ENCODE results near the gene SPATA2L.
A peak's percentile ranks its signal among the peaks of the same experiment; 100 is the strongest.

The SPATA2L gene

GRCh38 chr16:89727406-89728120 lies 26.1 kb upstream of the SPATA2L start:
- DNase-seq = no peak

DNA sequence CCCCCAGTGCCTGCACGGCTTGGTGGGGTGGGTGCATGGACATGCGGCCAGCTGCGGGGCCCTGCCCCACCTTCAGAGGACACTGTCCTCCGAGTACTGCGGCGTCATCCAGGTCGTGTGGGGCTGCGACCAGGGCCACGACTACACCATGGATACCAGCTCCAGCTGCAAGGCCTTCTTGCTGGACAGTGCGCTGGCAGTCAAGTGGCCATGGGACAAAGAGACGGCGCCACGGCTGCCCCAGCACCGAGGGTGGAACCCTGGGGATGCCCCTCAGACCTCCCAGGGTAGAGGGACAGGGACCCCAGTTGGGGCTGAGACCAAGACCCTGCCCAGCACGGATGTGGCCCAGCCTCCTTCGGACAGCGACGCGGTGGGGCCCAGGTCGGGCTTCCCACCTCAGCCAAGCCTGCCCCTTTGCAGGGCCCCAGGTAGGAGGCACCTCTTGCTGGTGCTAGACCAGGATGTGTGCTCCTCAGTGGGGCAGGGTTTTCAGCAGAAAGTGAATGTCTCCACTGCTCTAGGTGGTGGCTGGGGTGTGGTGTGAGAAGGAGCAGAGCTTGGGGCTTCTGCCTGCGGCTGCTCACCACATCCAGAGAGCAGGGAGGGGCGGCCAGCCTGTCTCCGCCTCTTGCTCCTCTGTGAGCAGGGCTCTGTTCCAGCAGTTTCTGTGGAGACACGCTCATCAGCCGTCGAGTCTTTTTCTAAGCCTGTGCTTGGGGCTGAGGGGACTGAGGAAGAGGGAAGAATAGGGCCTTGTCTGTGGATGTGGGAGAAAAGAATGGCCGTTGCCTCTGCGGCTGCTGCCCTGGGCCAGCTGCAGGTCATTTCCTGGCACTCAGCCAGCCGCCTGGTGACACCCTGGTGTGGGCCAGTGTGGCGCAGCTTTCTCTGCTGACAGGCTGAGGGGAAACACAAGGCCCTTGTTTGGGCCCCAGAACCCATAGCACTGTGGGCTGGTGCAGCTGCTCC lies 22.1 kb upstream of the SPATA2L start:
- no peak for DNase-seq

DNA sequence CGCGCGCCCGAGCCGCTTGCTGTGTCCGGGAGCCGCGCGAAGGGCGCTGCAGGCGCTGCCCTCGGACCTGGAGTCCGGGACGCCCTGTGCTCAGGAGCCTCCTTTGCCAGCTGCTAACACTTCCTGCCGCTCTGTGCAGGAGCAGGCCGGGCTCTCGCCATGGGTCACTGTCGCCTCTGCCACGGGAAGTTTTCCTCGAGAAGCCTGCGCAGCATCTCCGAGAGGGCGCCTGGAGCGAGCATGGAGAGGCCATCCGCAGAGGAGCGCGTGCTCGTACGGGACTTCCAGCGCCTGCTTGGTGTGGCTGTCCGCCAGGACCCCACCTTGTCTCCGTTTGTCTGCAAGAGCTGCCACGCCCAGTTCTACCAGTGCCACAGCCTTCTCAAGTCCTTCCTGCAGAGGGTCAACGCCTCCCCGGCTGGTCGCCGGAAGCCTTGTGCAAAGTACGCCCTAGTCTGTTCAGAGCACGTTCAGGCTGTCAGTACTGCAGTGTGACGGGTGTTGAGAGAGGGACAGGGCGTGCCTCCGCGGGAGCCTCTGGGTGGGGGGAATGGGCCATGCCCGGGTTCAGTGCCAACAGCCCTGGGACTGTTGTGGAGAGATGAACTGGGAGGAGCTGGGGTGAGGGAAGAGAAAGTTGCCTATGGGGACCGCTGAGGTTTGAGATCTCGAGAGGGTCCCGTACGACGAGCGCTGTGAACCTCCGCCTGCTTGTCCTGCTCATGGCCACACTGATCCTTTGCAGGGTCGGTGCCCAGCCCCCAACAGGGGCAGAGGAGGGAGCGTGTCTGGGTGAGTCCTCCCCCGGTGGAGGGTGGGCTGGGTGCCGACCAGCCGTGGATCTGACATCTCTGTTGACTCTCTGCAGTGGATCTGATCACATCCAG lies 21.1 kb upstream of the SPATA2L start:
- no peak for DNase-seq

DNA sequence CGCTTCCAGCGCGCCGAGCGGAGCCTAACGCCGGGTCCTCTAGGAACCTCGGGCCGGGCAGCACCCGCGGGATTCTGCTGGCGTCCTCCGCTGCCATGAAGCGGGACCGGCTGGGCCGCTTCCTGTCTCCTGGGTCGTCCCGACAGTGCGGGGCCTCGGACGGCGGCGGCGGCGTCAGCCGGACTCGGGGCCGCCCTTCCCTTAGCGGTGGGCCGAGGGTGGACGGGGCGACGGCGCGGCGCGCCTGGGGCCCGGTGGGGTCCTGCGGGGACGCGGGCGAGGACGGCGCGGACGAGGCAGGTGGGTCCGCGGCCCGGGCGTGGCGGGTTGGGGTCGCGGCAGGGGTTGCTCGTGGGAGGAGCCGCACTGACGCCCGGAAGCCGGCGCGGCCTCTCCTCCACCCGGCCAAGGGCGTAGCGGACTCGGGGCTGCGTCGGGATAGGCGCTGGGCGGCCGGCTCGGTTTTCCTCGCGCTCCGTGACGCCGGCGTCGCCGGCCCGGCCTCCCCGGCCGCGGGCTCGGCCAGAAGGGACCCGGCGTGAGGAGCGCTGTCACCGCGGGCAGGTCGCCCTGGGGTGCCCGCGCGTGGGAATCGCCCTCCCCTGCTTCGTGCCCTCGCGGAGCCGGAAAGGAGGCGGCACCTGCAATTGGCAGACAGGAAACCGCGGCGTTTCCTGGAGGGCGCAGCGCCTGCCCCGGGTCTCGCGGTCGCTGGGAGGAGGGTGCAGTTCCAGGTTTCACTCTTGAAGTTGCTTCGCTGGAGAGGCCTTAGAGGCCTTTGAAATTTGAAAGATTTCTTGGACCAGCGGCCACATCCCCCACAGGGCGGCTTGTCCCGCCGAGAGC lies 20.3 kb upstream of the SPATA2L start:
- no peak for DNase-seq

- peak; percentile 75 to 83 for DNase-seq
These were observed 19.5 kb upstream of the SPATA2L start, which contains the start of the genes VPS9D1 and ZNF276 for GRCh38 chr16:89720813-89721545. VPS9D1 (minus strand) TSS chr16:89720898; CDS start chr16:89720861, 37 bp downstream. ZNF276 (plus strand) TSS chr16:89721537; CDS start chr16:89721641, 104 bp downstream.

DNA sequence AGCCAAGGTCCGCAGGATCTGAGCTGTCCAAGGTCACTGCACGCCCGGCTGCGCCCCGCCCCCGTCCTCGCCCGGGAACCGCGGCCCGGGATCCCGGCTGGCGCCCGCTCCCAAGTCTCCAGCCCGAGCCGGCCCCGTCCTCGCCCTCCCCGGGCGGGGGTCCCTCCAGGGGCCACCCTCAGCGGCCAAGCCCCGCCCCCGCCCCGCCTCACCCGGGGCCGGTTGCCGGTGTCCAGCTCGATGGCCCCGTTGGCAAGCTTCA lies 19.0 kb upstream of the SPATA2L start:
- DNase-seq = peak in 1 of 2 experiments; percentile 70

- DNase-seq = no peak
These were observed 16.4 kb upstream of the SPATA2L start for GRCh38 chr16:89717688-89718505.

- DNase-seq = no peak
These were observed 15.6 kb upstream of the SPATA2L start for GRCh38 chr16:89716916-89717687.

DNA sequence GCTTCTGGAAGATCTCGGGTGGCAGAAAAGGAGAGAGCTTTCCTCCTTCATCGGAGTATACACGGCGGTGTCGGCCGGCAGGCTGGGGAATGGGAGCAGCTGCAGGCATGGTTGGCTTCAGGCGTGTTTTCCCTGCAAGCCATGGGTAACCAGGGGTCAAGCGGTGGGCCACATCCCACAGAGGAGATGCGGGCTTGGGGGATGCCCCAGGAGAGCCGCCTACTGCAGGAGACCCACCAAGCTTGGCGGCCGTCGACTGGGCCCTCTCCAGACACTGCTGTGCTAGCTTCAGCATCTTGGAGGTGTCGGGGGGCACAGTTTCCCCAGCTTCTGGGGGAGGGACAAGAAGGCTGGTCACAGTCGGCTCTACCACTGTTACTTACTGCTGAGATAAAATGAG lies 15.0 kb upstream of the SPATA2L start:
- DNase-seq = no peak

GRCh38 chr16:89712274-89712781 lies 10.8 kb upstream of the SPATA2L start:
- DNase-seq = peak in 1 of 2 experiments; percentile 64

- peak; percentile 37 to 56 for DNase-seq
These were observed 10.2 kb upstream of the SPATA2L start for GRCh38 chr16:89711601-89712273.

GRCh38 chr16:89710709-89711564 lies 9.4 kb upstream of the SPATA2L start:
- no peak for DNase-seq

- DNase-seq = no peak
These were observed 8.4 kb upstream of the SPATA2L start for GRCh38 chr16:89709716-89710432.

- DNase-seq = no peak
These were observed 7.7 kb upstream of the SPATA2L start for GRCh38 chr16:89709166-89709565.

- DNase-seq = no peak
These were observed 7.0 kb upstream of the SPATA2L start for GRCh38 chr16:89708481-89708931.

DNA sequence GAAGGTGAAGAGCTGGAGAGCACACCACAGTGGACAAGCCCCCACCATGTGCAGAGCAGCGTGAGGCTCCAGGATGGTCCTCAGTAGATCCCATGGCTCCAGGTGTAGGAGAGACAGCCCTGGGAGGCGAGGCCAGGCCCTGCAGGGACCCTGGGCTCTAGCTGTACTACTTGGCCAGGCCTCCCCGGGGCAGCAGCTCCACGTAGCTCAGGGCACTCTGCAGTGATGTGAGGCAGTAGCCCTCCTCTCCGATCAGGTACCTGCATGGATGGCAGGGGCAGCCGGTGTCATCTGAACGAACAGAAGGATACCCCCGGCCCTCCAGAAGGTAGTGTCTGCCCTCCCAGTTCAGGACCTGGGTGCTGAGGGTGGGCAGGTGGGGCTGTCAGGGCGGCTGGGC lies 6.2 kb upstream of the SPATA2L start:
- DNase-seq = no peak

Measured in NCI-H524 (cell line).